ENCODE data around the gene GTF2H4. TPM values are rescaled to one million over a fixed set of nuclear protein-coding genes. Genes with fewer than 3 reads are reported as not detected.

GTF2H4 gene
- total RNA-seq, 1 experiment from 2014 or later, result 13.4 TPM

GRCh38 chr6:30877419-30878262 lies 30.4 kb upstream of the GTF2H4 start:
- Histone ChIP-seq H3K27ac (peak overlapping the region; percentile 31), H3K36me3 (no peaks in the 10 kb centered on the region), H3K4me1 (replicated peaks) (peaks cover 21% of the 10 kb centered on the region), H3K27me3 (replicated peaks) (no peaks in the 10 kb centered on the region), H3K4me3 (peak overlapping the region; percentile 22), H3K9me3 (replicated peaks) (peaks cover under 1% of the 10 kb centered on the region; the same call in 1 of the 2 replicates)
- DNase-seq (ENCODE audit: low read depth in 1 of 2, low spot score in 2 of 2), result peak; percentile 88 to 89

- H3K27me3 ChIP-seq (replicated peaks), result no peaks in the 10 kb centered on the region
- no peak overlapping the region for H3K4me3 ChIP-seq
- H3K9me3 ChIP-seq (replicated peaks), result no peaks in the 10 kb centered on the region
- no peak overlapping the region for H3K27ac ChIP-seq
- peaks cover 25% of the 10 kb centered on the region for H3K4me1 ChIP-seq (replicated peaks)
- no peak for DNase-seq (ENCODE audit: low read depth in 1 of 2, low spot score in 2 of 2)
- no peaks in the 10 kb centered on the region for H3K36me3 ChIP-seq
These were observed 28.2 kb upstream of the GTF2H4 start for GRCh38 chr6:30879684-30880427.

- Histone ChIP-seq H3K27me3 (replicated peaks) (no peaks in the 10 kb centered on the region), H3K4me3 (no peak overlapping the region), H3K4me1 (replicated peaks) (peaks cover 34% of the 10 kb centered on the region), H3K27ac (no peak overlapping the region), H3K9me3 (replicated peaks) (no peaks in the 10 kb centered on the region), H3K36me3 (no peaks in the 10 kb centered on the region)
- no peak for DNase-seq (ENCODE audit: low read depth in 1 of 2, low spot score in 2 of 2)
These were observed 27.2 kb upstream of the GTF2H4 start for GRCh38 chr6:30880698-30881252.

GRCh38 chr6:30881392-30882203 lies 26.4 kb upstream of the GTF2H4 start:
- H3K27ac ChIP-seq, result no peak overlapping the region
- no peaks in the 10 kb centered on the region for H3K9me3 ChIP-seq (replicated peaks)
- peaks cover 34% of the 10 kb centered on the region for H3K4me1 ChIP-seq (replicated peaks)
- H3K4me3 ChIP-seq, result no peak overlapping the region
- DNase-seq (ENCODE audit: low read depth in 1 of 2, low spot score in 2 of 2), result no peak
- H3K27me3 ChIP-seq (replicated peaks), result no peaks in the 10 kb centered on the region
- no peaks in the 10 kb centered on the region for H3K36me3 ChIP-seq

- Histone ChIP-seq H3K4me1 (replicated peaks) (peaks cover 31% of the 10 kb centered on the region), H3K27me3 (replicated peaks) (no peaks in the 10 kb centered on the region), H3K9me3 (replicated peaks) (no peaks in the 10 kb centered on the region), H3K36me3 (no peaks in the 10 kb centered on the region), H3K27ac (no peak overlapping the region), H3K4me3 (no peak overlapping the region)
- DNase-seq (ENCODE audit: low read depth in 1 of 2, low spot score in 2 of 2), result no peak
These were observed 25.7 kb upstream of the GTF2H4 start for GRCh38 chr6:30882204-30882758.

- peaks cover 32% of the 10 kb centered on the region for H3K4me1 ChIP-seq (replicated peaks)
- H3K27me3 ChIP-seq (replicated peaks), result no peaks in the 10 kb centered on the region
- H3K27ac ChIP-seq, result no peak overlapping the region
- no peaks in the 10 kb centered on the region for H3K36me3 ChIP-seq
- H3K9me3 ChIP-seq (replicated peaks), result no peaks in the 10 kb centered on the region
- no peak for DNase-seq (ENCODE audit: low read depth in 1 of 2, low spot score in 2 of 2)
- no peak overlapping the region for H3K4me3 ChIP-seq
These were observed 25.0 kb upstream of the GTF2H4 start for GRCh38 chr6:30882759-30883684.

GRCh38 chr6:30883685-30884520 lies 24.1 kb upstream of the GTF2H4 start, which contains the start of gene DDR1:
TSS of gene DDR1 (plus strand) at chr6:30884519. CDS start at chr6:30888730, 4,211 bp downstream.
- peak within 1 kb of the TSS; percentile 53 for H3K4me3 ChIP-seq
- H3K27ac ChIP-seq, result no peak within 1 kb of the TSS
- no peaks in the 10 kb centered on the region for H3K9me3 ChIP-seq (replicated peaks)
- H3K4me1 ChIP-seq (replicated peaks), result peaks cover 41% of the 10 kb centered on the region
- DNase-seq (ENCODE audit: low read depth in 1 of 2, low spot score in 2 of 2), result peak; percentile 25 to 64
- no peaks in the 10 kb centered on the region for H3K27me3 ChIP-seq (replicated peaks)
- peaks cover 3% of the 10 kb centered on the region; the same call in 1 of the 2 replicates for H3K36me3 ChIP-seq

GRCh38 chr6:30884521-30885480 lies 23.2 kb upstream of the GTF2H4 start:
- no peaks in the 10 kb centered on the region for H3K27me3 ChIP-seq (replicated peaks)

GRCh38 chr6:30885481-30885998 lies 22.5 kb upstream of the GTF2H4 start:
- no peaks in the 10 kb centered on the region for H3K9me3 ChIP-seq (replicated peaks)
- H3K36me3 ChIP-seq, result peaks cover 10% of the 10 kb centered on the region; the same call in 1 of the 2 replicates
- peaks cover 51% of the 10 kb centered on the region for H3K4me1 ChIP-seq (replicated peaks)
- no peak for DNase-seq (ENCODE audit: low read depth in 1 of 2, low spot score in 2 of 2)
- peak overlapping the region; percentile 53 for H3K4me3 ChIP-seq
- no peaks in the 10 kb centered on the region for H3K27me3 ChIP-seq (replicated peaks)
- peak overlapping the region; percentile 60 for H3K27ac ChIP-seq

More at GRCh38 chr6:30884521-30885480, 23.2 kb upstream of the GTF2H4 start:
- peaks cover 44% of the 10 kb centered on the region for H3K4me1 ChIP-seq (replicated peaks)
- H3K9me3 ChIP-seq (replicated peaks), result no peaks in the 10 kb centered on the region
- peaks cover 6% of the 10 kb centered on the region; the same call in 1 of the 2 replicates for H3K36me3 ChIP-seq
- no peak overlapping the region for H3K27ac ChIP-seq
- peak overlapping the region; percentile 53 for H3K4me3 ChIP-seq
- DNase-seq (ENCODE audit: low read depth in 1 of 2, low spot score in 2 of 2), result peak in 1 of 2 experiments; percentile 41

GRCh38 chr6:30885999-30886896 lies 21.8 kb upstream of the GTF2H4 start:
- Histone ChIP-seq H3K4me1 (replicated peaks) (peaks cover 51% of the 10 kb centered on the region), H3K36me3 (peaks cover 13% of the 10 kb centered on the region; the same call in 1 of the 2 replicates), H3K27ac (peak overlapping the region; percentile 60)

More at GRCh38 chr6:30885999-30886896, 21.8 kb upstream of the GTF2H4 start:
- DNase-seq (ENCODE audit: low read depth in 1 of 2, low spot score in 2 of 2), result peak; percentile 82 to 93
- no peaks in the 10 kb centered on the region for H3K27me3 ChIP-seq (replicated peaks)
- no peaks in the 10 kb centered on the region for H3K9me3 ChIP-seq (replicated peaks)
- H3K4me3 ChIP-seq, result peak overlapping the region; percentile 53
